ENCODE data around the gene PHETA1.

The PHETA1 gene, protein sequence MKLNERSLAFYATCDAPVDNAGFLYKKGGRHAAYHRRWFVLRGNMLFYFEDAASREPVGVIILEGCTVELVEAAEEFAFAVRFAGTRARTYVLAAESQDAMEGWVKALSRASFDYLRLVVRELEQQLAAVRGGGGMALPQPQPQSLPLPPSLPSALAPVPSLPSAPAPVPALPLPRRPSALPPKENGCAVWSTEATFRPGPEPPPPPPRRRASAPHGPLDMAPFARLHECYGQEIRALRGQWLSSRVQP

DNA sequence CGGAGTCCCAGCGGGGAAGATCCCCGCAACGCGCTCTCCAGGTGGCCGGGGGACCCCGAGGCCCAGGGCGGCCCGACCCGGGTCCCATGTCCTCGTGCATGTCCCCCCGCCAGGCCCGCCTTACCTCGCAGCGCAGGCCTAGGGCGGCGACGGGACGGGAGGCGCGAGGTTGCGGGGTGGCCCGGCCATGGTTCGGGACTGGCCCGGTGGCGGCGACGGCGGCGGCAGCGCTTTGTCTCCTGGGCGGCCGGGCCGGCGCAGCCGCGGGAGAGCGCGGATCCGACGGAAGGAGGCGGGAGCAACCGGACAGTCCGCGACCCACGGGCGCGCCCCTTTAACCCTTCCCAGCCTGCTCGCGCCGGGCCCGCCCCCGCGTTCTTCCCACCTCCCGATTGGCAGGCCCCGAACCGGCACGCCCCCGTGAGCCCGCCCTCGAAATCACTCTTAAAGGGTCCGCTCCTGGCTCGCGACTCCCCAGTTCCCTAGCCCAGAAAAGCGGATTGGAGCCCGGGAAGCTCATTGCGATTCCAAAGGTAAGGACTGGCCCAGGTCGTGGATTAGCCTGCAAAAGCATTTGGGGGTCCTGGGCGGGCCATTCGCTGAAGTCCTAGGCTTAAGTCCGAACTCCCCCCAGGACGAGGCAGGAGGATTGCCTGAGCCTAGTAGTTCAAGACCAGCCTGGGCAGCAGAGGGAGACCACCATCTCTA is at the start of gene PHETA1:
Gene PHETA1, minus strand, starts transcription at position 308 of the 708 bp plus-strand sequence. CDS start 5,668 bp downstream, outside the sequence.
- peak; percentile 92 for DNase-seq

DNA sequence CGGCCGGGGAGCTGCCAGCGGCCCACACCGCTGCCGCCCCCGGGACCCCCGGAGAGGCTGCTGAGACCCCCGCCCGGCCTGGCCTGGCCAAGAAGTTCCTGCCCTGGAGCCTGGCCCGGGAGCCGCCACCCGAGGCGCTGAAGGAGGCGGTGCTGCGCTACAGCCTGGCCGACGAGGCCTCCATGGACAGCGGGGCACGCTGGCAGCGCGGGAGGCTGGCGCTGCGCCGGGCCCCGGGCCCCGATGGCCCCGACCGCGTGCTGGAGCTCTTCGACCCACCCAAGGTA is 49.6 kb upstream of the PHETA1 start:
- DNase-seq = no peak

DNA sequence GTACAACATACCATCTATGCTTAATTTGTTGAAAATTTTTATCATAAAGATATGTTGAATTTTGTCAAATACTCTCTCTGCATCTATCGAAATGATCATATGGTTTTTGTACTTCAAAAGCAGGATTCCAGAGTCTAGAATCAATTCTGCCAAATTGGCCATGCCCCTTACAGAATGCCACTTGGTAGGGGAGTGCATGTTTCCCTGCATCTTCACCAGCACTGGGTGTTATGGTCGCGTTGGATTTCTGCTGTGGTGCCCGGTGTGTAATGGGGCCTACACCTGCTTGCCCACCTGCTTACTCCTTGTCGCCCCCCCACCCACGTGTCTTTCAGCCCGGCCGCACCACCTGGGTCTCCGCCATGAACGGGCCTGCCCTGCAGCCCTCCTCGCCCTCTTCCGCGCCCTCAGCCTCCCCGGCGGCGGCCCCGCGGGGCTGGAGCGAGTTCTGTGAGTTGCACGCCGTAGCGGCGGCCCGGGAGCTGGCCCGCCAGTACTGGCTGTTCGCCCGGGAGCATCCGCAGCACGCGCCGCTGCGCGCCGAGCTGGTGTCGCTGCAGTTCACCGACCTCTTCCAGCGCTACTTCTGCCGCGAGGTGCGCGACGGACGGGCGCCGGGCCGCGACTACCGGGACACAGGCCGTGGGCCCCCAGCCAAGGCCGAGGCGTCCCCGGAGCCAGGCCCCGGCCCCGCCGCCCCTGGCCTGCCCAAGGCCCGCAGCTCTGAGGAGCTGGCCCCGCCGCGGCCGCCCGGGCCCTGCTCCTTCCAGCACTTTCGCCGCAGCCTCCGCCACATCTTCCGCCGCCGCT is 49.1 kb upstream of the PHETA1 start:
- DNase-seq = no peak

DNA sequence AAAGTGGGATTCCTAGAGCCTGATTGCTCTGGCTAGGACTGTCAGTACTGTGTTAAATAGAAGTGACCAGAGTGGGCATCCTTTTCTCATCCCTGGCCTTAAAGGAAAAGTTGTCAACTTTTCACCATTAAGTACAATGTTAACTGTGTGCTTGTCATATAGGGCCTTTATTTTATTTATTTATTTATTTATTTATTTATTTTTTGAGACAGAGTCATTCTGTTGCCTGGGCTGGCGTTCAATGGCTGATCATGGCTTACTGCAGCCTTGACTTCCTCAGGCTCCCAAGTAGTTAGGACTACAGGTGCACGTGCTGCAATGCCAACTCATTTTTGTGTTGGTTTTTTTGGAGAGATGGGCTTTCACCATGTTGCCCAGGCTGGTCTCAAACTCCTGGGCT is 48.4 kb upstream of the PHETA1 start:
- DNase-seq = no peak

DNA sequence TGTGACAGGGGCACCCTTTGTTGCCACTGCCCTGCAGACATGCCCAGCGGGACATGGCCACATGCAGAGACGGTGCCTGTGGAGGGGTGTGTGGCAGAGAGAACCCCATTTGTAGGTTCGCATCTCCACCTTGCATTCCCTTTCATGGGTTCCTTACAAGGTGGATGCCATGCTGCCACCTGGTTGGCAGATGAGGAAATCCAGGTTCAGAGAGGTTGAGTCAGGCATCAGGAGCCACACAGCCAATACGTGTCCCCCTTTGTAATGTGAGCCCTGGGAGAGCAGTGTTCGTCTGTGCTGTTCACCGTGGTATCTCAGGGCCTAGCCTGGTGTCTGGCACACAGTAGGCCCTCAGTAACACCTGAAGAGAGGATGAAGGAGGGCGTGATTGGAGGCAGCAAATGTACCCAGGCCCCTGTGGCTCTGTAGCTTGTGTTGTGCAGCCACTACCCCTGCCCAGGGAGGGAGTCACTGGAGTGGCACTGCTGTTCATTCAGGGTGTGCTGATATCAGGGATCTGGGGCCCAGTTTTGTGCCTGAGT is 45.9 kb upstream of the PHETA1 start:
- no peak for DNase-seq

DNA sequence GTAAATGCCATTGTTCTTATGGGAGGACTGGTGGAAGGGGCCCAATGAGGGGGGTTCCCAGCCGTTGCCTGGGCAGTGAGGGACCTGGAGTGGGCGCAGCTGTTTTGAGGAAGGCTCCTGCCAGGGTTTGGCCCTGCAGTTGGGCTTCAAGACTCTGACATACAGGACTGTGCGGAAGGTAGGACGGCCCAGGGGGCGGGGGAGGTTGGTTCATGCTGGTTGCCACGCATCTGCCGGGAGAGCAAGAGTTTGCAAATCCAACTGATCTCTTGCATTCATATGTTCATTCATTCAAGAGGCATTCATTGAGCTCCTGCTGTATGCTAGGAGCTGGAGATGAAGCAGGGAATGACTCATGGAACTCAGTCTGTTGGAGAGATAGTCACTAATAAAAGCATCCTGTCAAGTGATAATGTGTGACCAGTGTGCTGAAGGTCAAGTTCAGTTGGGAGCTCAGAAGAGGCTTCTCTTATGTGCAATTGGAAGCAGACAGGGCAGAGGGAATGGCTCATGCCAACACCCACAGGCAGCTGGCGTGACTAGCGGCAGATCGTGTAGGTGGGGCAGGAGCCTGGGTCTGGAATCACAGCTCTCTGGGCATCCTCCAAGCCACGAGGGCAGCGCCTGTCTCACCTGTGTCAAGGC is 44.7 kb upstream of the PHETA1 start:
- no peak for DNase-seq

DNA sequence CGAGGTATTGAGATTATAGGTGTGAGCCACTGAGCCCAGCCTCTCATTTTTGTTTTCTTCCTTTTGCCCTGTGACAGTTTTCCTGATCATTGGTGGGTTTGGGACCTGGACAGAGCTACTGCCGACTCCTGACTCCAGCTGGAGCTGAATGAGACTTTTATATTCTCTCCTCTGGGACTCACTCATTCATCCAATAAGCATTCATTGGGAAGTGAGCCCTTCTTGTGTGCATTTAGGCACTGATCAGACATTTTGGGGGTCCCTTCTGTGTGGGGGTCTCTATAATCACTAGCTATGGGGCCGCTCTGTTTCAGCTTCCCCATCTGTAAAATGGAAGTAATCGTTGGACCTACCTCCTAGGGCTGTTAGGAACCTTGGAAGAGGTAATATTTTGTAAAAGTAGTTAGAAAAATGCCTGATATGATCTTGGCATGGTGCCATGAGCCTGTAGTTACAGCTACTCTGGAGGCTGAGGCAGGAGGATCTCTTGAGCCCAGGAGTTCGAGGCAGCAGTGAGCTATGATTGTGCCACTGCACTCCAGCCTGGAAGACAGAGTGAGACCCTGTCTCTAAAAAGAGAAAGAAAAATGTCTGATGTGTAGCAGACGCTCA is 44.0 kb upstream of the PHETA1 start:
- no peak for DNase-seq

DNA sequence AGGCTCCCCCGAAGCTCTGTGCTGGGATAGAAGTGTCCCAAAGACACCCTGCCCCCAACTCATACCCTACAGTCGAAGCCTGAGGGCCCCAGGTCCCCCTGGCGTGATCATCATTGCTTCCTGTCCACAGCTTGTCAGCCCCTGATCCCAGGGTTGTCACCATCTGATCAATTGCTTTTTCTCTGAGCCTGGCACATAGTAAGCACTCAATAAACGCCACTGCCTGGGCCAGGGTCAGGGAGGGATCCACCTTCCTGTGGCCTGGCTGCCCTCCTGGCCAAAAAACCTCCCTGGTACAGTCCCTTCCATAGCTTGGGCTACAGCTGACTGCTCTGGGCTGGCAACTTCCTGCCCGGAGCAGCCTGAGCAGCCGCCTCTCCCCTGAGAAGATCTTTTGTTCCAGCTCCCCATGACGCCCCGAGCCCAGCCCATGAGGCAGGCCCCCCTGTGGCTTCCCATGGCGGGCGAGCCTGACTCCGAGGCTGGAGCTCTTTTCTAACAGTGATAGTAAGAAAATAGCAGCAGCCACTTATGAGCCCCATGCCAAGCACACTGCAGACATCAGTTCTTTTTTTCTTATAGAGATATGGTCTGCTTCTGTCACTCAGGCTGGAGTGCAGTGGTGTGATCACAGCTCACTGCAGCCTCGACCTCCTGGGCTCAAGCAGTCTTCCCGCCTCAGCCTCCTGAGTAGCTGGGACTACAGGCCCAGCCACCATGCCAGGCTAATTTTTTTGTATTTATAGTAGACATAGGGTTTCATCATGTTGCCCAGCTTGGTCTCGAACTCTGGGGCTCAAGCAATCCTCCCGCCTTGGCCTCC is 43.3 kb upstream of the PHETA1 start:
- no peak for DNase-seq

DNA sequence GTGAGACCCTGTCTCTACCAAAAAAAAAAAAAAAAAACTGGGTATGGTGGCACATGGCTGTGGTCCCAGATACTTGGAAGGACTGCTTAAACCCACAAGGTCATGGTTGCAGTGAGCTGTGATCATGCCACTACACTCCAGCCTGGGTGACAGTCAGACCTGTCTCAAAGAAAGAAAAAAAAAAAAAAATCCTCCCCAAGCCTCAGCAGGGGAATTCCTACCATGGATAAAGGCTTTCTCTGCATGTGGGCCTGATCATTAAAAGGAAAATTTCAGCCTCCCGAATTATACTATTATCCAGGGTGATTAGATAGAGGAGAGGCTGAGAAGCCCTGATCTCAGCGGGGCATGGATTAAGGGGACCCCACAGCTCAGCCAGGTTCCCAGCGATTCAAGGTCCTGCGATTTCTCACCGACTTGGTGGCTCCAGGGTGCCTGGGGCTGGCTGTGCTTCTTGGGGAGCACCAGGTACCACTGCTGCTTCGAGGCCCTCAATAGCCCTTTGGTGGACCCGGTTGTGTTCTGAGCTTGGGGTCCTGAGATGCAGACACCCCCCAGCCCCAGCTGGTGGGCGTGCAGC is 42.4 kb upstream of the PHETA1 start:
- DNase-seq = no peak

DNA sequence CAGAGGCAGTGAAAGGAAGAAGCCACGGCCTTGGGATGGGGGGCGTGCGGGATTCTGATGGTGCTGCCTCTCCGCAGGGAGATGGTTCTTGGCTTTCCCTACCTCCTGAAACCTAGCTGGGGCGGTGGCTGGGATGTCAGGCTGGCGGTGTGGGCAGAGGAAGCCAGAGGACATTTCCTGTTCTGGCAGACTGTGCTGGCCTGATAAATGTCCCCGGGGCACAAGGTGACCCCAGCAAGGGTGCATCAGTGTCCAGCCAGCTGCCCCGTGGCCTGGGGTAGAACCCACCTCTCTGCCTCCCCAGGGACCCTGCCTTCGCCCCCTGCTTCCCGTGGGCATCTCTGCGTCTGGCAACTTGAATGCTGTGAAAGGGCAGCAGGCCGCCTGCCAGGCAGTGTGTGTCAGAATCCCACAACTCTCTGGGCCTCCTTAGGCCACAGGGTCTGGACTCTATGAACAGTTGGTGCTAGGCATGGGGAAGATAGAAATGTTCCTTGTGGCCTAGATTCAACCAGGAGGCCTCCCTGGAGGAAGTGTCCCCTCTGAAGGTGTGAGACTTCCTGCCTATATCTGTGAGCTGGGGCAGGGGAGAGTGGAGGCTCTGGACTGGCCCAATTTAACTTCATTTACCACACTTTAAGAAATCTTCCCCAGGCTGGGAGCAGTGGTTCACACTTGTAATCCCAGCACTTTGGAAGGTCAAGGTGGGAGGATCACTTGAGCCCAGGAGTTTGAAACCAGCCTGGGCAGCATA is 41.7 kb upstream of the PHETA1 start:
- DNase-seq = no peak

DNA sequence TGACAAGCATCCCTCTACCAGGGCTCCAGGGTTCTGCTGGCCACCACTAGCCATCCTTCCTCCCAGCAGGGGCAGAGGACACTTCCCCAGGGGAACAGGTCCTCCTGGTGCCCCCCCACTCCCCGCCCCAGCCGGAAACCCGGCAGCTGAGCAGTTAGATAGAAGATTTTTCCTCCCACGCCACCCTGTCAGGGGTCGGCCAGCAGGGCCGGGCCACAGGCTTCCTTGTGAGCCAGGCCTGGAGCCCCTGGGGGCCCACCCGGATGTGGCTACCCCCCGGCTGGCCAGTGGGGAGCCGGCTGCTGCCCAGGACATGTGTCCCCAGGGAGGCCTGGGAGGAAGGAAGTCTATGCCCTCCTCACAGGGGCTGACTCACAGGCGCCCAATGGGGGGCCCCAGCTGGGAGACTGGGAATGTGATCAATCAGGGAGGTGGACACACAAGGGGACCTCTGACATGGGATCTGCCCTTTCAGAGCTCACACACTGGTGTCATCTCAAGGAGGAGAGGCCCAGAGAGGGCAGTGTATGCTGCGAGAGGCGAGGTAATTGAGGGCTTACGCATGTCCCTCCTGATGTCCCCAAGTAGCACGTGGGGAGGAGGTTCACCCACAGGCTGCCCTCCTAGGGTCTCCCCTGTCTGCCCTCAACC is 41.0 kb upstream of the PHETA1 start:
- peak; percentile 55 for DNase-seq

DNA sequence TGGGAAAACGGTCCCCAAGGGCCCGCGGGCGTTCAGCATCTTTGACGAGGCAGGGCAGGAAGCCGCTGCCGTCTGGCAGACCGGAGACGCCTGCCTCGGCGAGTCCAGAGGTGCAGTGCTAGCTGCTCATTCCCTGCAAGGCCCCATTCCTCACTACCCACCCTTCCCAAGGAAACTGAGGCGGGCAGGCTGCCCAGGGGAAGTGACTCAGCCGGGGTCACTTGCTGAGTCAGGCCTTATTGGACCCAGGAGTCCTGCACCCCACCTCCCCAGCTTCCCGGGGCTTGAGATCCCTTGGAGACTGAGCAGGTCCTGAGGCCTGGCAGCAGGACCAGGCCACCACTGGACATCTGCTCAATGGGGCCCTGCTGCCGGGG is 40.5 kb upstream of the PHETA1 start:
- no peak for DNase-seq

DNA sequence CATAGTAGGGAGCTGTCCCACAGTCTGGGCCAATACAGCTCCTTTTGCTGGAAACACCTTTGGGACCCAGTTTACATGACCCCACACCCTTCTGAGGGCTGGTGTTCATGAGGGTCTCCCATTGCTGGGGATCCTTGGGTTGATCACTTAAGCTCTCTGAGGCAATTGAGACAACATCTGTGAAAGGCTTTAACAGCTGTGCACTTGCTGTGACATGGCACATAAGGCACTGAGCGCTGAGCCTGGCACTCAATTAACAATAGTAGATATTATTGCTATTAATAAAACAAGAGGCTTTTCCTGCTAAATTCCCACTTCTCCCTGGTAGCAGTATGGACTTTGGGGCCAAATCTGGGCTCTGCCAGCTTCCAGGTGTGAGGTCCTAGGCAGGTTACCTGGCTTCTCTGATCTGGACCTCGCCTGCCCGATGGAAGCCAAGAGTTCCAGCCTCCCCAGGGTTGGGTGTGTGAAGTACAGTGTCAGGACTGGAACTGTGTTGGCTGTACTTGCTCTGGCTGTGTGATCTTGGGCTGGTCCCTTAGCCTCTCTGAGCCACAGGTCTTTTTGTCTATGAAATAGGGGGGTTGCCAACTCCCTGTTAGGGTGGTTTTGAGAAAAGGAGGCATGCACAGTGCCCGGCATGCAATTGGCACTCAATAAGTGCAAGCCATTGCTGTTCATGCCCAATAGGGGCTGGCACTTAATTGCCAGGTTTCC is 39.9 kb upstream of the PHETA1 start:
- DNase-seq = no peak

DNA sequence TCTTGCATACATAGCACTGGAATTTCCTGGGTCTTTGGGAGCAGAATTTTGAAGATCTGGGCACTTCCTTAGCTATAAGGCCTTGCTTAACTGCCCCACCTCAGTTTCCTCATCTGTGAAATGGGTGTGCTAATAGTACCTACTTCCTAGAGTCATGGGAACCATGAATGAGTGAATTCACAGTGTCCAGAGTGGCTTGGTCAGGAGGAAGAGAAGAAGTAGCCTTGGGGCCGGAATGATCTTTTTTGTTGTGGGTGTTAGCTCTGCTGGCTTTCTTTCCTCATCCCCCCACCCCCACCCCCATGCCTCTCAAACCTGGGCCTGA is 39.2 kb upstream of the PHETA1 start:
- no peak for DNase-seq

DNA sequence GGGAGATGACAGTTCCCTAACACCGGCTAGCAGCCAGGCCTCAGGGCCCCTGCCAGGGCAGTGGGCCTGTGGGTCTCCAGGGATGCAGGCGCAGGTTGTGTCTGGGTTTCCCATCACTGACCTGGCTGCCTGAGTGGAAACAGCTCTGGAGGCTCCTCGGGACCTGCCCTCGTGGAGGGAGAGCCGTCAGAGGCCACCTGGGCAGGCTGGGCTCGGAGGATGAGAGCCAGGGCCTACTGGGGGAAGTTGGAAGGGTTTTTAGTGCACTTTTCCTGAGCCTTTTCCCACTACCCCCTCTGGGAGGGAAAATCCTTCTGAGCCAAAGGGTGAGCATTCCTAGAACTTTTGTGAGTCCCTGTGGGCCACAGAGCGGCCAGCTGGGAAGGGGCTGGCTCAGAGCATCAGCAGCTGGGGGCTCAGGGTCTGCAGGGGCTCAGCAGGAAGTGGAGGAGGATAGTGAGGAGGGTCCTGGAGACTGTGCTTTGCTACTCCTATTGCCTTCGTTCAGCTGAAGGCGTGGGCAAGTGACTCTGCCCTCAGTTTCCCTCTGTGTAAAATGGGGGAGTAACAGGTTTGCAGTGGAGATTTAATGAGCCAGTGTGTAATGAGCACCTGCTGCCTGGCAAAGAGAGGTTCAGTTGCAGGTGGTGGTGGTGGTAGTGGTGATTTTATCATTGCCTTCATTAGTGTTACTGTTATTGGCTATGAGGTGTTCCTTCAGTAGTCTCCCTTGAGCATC is 38.7 kb upstream of the PHETA1 start:
- no peak for DNase-seq

DNA sequence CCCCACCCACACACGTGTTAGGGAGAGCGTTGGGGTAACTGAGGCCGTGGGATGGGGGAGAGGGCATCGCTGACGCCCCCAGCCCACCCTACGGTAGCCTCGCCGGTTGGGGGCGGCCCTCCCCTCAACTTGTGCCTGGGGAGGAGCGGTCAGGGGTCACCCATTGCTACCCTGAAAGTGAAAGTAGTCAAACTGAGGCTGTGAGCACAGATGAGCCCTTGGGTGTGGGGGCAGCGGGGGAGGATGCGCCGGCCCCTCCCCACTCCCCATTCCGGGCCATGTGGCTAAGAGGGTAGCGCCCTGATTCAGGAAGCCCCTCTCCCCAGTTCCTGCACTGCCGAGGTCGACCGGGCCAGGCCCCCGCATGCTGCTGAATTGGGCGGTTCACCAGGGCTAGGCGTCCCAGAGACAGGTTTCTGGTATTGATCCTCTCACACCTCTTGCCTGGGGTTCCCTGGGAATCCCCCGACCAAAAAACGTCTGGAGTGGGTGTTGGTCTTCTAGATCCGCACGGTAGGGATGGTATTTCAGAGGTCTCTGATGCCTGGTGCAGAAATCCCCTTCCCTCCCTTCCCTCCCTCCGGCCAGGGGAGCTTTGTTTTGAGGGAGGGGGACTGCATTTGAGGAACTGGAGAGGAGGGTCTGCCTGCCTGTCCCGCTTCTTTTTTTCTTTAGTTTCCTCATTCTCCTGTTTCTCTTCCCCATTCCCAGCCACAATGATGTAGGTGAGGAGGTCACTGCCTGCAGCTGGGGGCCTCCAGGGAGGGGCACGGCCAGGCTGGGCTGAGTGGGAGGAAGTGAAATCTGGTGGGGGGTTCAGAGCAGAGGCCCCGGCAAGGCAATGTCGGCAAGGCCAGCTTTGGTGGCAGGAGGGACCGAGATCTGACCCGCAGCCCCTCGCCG is 37.8 kb upstream of the PHETA1 start:
- peak; percentile 68 for DNase-seq

DNA sequence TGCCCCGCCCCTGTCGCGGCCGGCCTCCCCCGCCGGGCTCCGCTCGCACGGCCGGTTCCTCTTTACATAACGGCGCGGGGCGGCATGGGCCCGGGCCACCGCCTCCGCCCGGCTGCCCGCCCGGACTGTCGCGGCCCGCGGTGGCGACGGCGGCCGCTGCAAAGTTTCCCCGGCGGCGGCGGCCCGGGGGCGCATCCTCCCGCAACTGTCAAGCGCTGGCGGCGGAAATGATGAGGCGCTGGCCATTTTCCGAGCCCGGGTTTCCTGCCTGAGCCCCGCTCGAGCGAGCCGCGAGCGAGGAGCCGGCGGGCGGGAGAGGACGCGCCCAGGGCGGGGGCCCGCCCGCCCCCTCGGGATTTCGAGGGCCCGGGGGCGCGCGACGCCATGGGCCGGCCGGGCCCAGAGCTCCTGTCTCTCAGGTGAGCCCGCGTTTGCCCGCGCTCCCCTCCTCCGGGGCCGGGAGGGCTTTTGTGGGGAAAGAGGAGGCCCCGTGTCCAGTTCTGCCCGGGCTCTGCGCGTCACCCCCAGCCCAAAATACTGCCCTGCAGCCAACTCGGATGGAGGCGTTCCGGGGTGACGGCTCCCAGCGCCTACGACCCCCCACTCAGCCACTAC is 37.1 kb upstream of the PHETA1 start, which contains the start of gene SH2B3:
Gene SH2B3, plus strand, starts transcription at position 65 of the 615 bp plus-strand sequence. CDS start 12,223 bp downstream, outside the sequence.
- peak; percentile 81 for DNase-seq

Data from stimulated activated CD8-positive, alpha-beta memory T cell treated with anti-CD3 and anti-CD28 coated beads, Interleukin-4, amount 100 ng/mL, for 48 hours (primary cell).